Breast epithelium (tissue), 4 donors: ENCODE measurements around the gene CMKLR1. TPM values are rescaled to one million over a fixed set of nuclear protein-coding genes. Genes with fewer than 3 reads are reported as not detected.

Experiments
- DNase-seq, 2 donors: peaks; one replicate each; pipeline ENCODE4 v3.0.0-alpha.2; 2019; ENCODE audit warnings: low spot score in 2 of 2
- H3K27ac ChIP-seq, 2 donors: fragments of 200-600 bp; sonication (generic) in 1 of 2; one replicate each; pipeline ENCODE4 v1.5.1; 2016 to 2019; ENCODE audit warnings: mild to moderate bottlenecking in 1 of 2
- H3K27me3 ChIP-seq, 2 donors: fragments of 200-600 bp; sonication (generic) in 1 of 2; one replicate each; pipeline versions ENCODE4 v1.5.1 to v1.6.0; 2017 to 2019; ENCODE audit warnings: control low read depth in 1 of 2, mild to moderate bottlenecking in 1 of 2
- H3K36me3 ChIP-seq: fragments of 200-600 bp; one replicate; pipeline ENCODE4 v1.5.1; 2019
- H3K4me1 ChIP-seq, 2 donors: fragments of 200-600 bp; sonication (generic); one replicate each; pipeline ENCODE4 v1.5.1; 2016 to 2019; ENCODE audit warnings: control low read depth in 1 of 2
- H3K4me3 ChIP-seq, 3 donors: fragments of 200-600 bp; sonication (generic); 1 replicate in 2 of 3; 2 replicates in 1 of 3; pipeline ENCODE4 v1.5.1; 2016 to 2019; ENCODE audit warnings: mild to moderate bottlenecking in 3 of 3, moderate library complexity in 2 of 3
- H3K9me3 ChIP-seq, 2 donors: fragments of 200-600 bp; sonication (generic) in 1 of 2; one replicate each; pipeline ENCODE4 v1.5.1; 2016 to 2019; ENCODE audit warnings: control low read depth in 1 of 2
- CTCF ChIP-seq, 3 donors: fragments of 450-650 bp; IDR thresholded peaks; one replicate each; pipeline ENCODE4 v1.5.1; 2016 to 2017; ENCODE audit warnings: antibody characterized with exemption in 3 of 3, mild to moderate bottlenecking in 3 of 3, moderate library complexity in 3 of 3
- POLR2A ChIP-seq: fragments of 450-650 bp; IDR thresholded peaks from one replicate; pipeline ENCODE4 v1.6.1; 2016; ENCODE audit warnings: antibody characterized with exemption, mild to moderate bottlenecking, moderate library complexity
- POLR2AphosphoS5 ChIP-seq, 3 donors: sonication (generic); formaldehyde crosslinking; IDR thresholded peaks; one replicate each; pipeline ENCODE4 v1.6.1; 2017; ENCODE audit warnings: antibody characterized with exemption in 3 of 3
- intact Hi-C: fragments of 100-400 bp; cut with DNase I; formaldehyde crosslinking; loops from one replicate; pipeline ENCODE4 v1.15.1; 2023; ENCODE audit warnings: low total_unique reads
- total RNA-seq, 3 donors: library from RNA; depleted of rRNA; stranded (reverse); fragments of >200 nt; gene quantifications; one replicate each; pipeline ENCODE4 v1.1.0, GENCODE V29; 2016

The CMKLR1 gene
- total RNA-seq, 3 donors from 2014 or later = 4.9 to 30.2 (median 9.1) TPM

GRCh38 chr12:108308395-108309085 lies 30.6 kb downstream of the CMKLR1 start:
- Histone ChIP-seq H3K27ac (peak overlapping the region in 1 of 2 donors; percentile 32), H3K4me3 (no peak overlapping the region), H3K36me3 (no peaks in the 10 kb centered on the region), H3K9me3 (no peaks in the 10 kb centered on the region), H3K27me3 (no peaks in the 10 kb centered on the region), H3K4me1 (peaks cover 17% of the 10 kb centered on the region in 2 donors)
- DNase-seq = no peak
- no peak for TF ChIP-seq POLR2A
- no peak for TF ChIP-seq CTCF (IDR thresholded peaks at IDR 0.05)
- TF ChIP-seq POLR2AphosphoS5 (IDR thresholded peaks at IDR 0.05) = no peak
- intact Hi-C loops = no loop called here

GRCh38 chr12:108307006-108307405 lies 32.1 kb downstream of the CMKLR1 start:
- TF ChIP-seq POLR2AphosphoS5 (IDR thresholded peaks at IDR 0.05) = no peak
- no peak for TF ChIP-seq POLR2A
- no peak for TF ChIP-seq CTCF (IDR thresholded peaks at IDR 0.05)
- DNase-seq = no peak
- no peaks in the 10 kb centered on the region for H3K9me3 ChIP-seq
- intact Hi-C loops = no loop called here
- peak overlapping the region in 1 of 2 donors; percentile 14 for H3K27ac ChIP-seq
- no peak overlapping the region for H3K4me3 ChIP-seq
- H3K36me3 ChIP-seq = no peaks in the 10 kb centered on the region
- H3K27me3 ChIP-seq = no peaks in the 10 kb centered on the region
- peaks cover 17 to 27% of the 10 kb centered on the region in 2 donors for H3K4me1 ChIP-seq

- DNase-seq = no peak
- no peaks in the 10 kb centered on the region for H3K27me3 ChIP-seq
- H3K36me3 ChIP-seq = no peaks in the 10 kb centered on the region
- H3K27ac ChIP-seq = peak overlapping the region in 1 of 2 donors; percentile 90
- TF ChIP-seq POLR2AphosphoS5 (IDR thresholded peaks at IDR 0.05) = no peak
- TF ChIP-seq CTCF (IDR thresholded peaks at IDR 0.05) = no peak
- no peak for TF ChIP-seq POLR2A
- intact Hi-C loops = no loop called here
- H3K4me1 ChIP-seq = peaks cover 17 to 27% of the 10 kb centered on the region in 2 donors
- H3K4me3 ChIP-seq = no peak overlapping the region
- no peaks in the 10 kb centered on the region for H3K9me3 ChIP-seq
Measured at GRCh38 chr12:108306506-108306905, 32.6 kb downstream of the CMKLR1 start.

- Histone ChIP-seq H3K4me3 (peak overlapping the region in 2 of 3 donors; percentile 21 to 49), H3K36me3 (no peaks in the 10 kb centered on the region), H3K4me1 (peaks cover 17 to 27% of the 10 kb centered on the region in 2 donors), H3K9me3 (no peaks in the 10 kb centered on the region), H3K27me3 (no peaks in the 10 kb centered on the region), H3K27ac (peak overlapping the region; percentile 76 to 90)
- no peak for DNase-seq
- no peak for TF ChIP-seq POLR2AphosphoS5 (IDR thresholded peaks at IDR 0.05)
- TF ChIP-seq CTCF (IDR thresholded peaks at IDR 0.05) = no peak
- TF ChIP-seq POLR2A = no peak
- intact Hi-C loops = no loop called here
Measured at GRCh38 chr12:108305991-108306501, 33.1 kb downstream of the CMKLR1 start.

- H3K27me3 ChIP-seq = no peaks in the 10 kb centered on the region
- H3K4me3 ChIP-seq = peak overlapping the region in 2 of 3 donors; percentile 21 to 49
- H3K9me3 ChIP-seq = no peaks in the 10 kb centered on the region
- intact Hi-C loops = no loop called here
- DNase-seq = peak; percentile 70 to 91
- peak overlapping the region; percentile 76 to 90 for H3K27ac ChIP-seq
- peaks cover 17 to 27% of the 10 kb centered on the region in 2 donors for H3K4me1 ChIP-seq
- no peaks in the 10 kb centered on the region for H3K36me3 ChIP-seq
- peak; percentile 46 to 64 (median 47) for TF ChIP-seq POLR2AphosphoS5 (IDR thresholded peaks at IDR 0.05)
- no peak for TF ChIP-seq CTCF (IDR thresholded peaks at IDR 0.05)
Measured at GRCh38 chr12:108305520-108305919, 33.6 kb downstream of the CMKLR1 start.
